HG03175 (cell line): Measurements from ENCODE around the gene C11orf24.
A peak's percentile ranks its signal among the peaks of the same experiment; 100 is the strongest.

Experiments used
- ATAC-seq: cut with Tn5 transposase; IDR thresholded peaks from one replicate; pipeline ENCODE4 v1.9.1; 2021; ENCODE audit warnings: mild to moderate bottlenecking, moderate library complexity; ENCODE audit not compliant: unreplicated experiment

The C11orf24 gene

DNA sequence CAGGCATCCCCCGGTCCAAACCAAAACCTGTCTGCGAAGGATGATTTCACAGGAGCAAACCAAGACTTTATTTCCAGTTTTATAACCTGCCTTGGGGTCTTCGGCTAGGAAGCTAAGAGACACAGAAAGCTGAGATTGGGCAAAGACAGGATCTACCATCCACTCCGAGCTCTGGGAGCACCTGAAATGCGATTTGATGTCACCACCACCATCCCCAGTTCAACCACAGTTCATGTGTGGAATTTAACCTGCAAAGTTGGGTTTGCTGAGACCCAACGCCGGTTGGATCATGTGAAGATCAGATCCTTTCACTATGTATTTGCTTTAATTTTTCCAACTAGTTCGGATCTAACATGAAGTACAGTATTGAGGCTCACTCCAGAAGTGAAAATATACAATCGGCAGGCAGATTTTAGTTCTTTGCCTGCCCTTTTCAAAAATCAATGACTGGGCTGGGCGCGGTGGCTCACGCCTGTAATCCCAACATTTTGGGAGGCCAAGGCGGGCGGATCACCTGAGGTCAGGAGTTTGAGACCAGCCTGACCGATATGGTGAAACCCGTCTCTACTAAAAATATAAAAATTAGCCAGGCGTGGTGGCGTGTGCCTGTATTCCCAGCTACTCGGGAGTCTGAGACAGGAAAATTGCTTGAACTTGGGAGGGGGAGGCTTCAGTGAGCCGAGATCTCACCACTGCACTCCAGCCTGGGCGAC, 1.4 kb upstream of the C11orf24 start:
- ATAC-seq: no peak

DNA sequence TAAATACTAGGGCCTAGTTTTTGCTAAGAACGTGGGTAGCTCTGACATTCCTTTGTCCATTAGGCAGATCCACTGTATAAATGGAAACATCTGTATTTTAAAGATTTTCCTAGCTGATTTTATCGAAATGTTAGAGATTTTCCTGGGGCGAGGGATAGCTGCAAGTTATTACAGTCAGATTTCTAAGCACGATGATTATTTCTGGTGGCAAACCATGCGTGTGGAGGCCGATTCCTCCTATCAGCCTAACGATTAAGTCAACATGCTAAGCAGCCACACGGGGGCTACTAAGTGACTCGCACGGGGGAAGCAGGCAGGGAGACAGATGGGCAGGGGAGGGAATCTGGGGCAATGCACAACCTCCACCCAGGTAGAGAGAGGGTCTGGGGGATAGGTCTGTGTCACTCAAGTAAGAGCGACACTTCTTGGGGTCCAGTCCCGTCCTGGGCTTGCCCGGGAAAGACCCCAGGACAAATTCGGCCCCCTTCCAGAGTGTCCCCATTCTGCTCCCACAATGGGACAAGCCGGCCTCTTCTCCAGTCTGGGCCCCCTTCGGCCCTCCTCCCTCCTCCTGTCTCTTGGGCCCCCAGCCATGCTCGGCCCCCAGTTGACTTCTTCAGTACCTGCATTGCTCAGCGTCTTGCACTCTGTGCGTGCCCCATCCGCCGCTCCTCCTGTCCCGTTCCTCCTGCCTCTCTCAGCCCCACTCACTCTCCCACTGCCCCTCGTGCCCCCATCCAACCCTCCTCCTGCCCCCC, 571 bp downstream of the C11orf24 start:
- peak; percentile 3 for ATAC-seq

DNA sequence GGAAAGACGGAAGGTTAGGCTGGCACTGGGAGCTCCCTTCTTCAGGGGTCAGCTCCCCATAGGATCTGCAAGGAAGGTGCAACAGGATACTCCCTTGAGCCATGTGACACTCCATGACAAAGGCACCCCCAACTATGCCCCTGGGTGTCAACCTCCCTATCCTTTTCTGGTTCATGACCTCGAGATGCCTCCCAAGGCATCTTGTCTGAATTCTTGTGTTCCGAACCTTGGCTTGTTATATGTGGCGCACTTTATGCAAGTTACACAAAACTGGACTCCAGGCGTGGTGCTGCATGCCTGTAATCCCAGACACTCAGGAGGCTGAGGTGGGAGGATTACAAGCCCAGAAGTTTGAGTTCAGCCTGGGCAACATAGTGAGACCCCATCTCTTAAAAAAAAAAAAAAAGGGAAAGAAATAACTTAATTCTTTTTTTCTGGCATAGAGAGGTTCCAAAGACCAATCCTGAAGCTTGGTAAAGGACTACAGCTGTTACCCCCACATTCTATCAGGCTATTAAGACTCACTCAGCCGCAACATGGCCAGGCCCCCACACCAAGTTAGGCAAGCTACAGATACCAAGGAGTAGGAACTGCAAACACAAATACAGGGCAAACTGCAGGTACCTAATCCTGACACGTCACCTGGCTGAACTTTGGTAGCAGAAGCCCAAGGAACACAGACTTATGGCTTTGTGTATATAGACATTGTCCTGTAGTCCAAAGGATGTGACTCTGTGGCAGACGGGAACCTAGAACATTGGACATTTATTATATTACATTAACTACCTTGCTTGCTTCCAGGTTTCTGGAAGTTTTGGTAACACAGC, 1.4 kb downstream of the C11orf24 start:
- ATAC-seq: no peak

DNA sequence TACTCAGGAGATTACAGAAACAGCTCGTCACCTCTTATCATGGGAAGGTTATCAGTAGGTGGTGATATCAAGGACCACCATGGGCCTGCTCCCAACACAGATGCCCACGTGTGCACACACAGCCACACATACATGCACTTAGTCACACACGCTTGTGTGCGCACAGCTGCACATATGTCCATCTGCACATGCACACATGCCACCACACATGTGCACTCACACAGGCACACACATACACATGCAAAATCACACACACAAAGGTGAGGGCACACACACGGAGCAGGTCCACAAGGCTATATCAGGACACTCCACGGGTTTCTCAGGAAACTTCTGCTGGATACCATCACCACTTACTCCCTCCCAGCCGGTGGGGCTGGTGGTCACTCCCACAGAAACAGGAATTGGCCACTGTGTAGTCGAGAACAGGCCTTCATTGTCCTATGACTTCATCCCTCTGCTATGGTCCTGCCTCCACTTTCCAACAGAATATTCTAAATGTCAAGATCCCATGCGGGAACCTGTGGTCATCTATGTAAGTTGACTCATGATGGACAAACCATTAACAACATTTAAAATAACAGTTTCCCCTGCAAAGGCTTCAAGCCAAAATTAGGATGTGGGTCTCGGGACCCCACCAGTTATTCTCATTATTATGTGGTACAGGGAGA, 2.2 kb downstream of the C11orf24 start:
- ATAC-seq: no peak

- no peak for ATAC-seq
These were observed 3.9 kb downstream of the C11orf24 start for GRCh38 chr11:68267881-68268240.

GRCh38 chr11:68266936-68267880, 4.6 kb downstream of the C11orf24 start:
- no peak for ATAC-seq

- ATAC-seq: peak; percentile 75
These were observed 5.5 kb downstream of the C11orf24 start for GRCh38 chr11:68266121-68266891.

GRCh38 chr11:68264741-68265540, 6.8 kb downstream of the C11orf24 start:
- no peak for ATAC-seq

- no peak for ATAC-seq
These were observed 7.5 kb downstream of the C11orf24 start for GRCh38 chr11:68264244-68264643.

DNA sequence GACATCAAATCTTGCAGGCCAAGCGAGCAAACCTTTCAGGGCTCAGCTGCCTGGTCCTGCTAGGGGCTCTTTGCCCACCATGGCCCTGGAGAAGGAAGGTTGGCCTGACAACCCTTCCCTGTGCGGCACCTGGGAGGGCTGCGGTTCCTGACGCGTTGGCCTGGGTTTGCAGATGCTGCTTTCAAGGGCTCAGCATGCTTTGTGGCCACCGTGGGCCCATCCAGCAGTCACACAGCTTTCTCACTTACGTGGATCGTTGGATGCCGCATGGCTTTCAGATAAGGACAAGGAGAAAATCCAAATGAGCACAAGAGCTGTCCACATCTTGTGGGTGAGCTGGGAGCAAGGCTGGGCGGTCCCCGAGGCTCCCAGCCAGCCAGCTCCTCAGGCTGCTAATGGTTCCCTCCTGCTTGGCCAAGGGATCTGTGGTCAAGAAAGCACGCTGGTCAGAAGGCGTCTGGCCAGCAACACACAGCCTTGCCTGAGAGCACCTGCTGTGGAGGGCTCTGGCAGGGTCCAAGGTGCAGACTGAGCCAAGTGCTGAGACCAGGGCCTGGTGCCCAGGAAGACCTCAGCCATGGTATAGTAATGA, 8.2 kb downstream of the C11orf24 start:
- no peak for ATAC-seq

DNA sequence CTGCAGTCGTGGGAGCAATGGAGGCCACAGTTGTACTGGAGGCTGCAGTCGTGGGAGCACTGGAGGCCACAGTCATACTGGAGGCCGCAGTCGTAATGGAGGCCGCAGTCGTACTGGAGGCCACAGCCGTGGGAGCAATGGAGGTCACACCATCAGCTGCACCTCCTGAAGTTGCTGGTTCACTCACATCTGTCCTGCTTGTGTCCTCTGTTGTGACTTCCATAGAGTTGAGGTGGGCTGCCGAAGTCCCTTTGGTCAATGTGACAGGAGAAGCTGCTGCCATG, 9.3 kb downstream of the C11orf24 start:
- ATAC-seq: no peak

GRCh38 chr11:68261749-68262543, 9.8 kb downstream of the C11orf24 start:
- no peak for ATAC-seq

DNA sequence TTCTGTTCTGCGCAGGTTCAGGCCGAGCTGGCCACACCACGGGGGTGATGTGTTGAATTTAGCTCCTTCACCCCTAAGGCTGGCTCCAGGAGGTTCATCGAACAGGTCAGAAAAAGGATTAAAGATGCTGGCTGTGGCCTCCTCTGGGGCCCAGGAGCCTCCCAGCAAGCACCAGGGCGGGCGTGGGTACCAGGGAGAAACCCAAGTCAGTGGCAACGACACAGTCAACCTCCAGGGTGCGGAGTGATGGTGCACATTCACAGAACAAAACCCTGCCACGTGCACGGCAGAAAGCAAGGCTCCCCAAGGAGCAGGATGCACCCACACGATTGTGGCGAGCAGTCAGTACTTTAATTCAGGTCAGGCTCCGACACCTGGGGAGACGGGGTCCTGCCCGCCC, 10.8 kb downstream of the C11orf24 start:
- ATAC-seq: no peak

GRCh38 chr11:68260484-68260883, 11.3 kb downstream of the C11orf24 start:
- ATAC-seq: no peak

DNA sequence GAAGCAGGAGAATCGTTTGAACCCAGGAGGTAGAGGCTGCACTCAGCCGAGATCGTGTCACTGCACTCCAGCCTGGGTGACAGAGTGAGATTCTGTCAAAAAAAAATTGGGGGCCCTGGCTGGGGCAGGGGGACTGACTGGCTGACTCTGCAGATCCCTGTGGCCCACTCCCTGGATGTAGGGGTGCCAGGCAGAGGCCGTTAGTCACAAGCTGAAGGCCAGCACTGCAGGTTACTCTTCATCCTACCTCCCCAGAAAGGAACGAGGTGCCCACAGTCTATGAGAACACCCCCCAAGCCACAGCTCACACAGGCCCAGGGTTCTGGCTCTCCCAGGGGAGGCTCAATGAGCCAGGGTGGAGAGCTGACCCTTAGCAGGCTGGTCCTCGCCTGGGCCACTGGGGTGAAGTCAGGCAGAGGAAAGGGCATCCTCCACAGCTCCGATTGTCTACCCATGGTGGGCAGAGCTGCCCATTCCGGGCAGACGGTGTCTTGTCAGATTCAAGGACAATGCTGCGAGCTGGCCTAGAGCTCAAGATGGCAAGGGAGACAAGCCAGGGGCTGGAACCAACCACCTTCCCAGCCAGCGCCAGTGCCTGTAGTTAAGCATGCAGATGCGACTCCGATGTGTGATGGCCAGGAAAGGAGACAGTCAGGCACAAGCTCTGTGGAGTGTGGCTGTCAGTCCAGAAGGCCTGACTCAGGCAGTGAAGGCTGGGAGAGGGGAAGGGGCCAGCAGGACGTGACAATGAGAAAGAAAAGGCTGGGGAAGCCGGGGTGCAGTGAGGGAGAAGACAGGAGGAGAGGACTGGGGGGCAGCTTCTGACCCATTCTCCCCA, 12.4 kb downstream of the C11orf24 start:
- no peak for ATAC-seq

- ATAC-seq: no peak
These were observed 13.4 kb downstream of the C11orf24 start for GRCh38 chr11:68258363-68258765.
